ENCODE data around the gene TOMM5.

The TOMM5 gene

GRCh38 chr9:37555786-37556185 lies 36.6 kb downstream of the TOMM5 start:
- TF ChIP-seq CTCF (IDR thresholded peaks at IDR 0.05; ENCODE audit: insufficient read depth, low read depth, low read length, missing control alignments): no peak
- H3K4me3 ChIP-seq (ENCODE audit: low read depth, low read length): no peak overlapping the region
- DNase-seq (ENCODE audit: low read depth): no peak

- H3K4me3 ChIP-seq (ENCODE audit: low read depth, low read length): no peak overlapping the region
- DNase-seq (ENCODE audit: low read depth): no peak
- TF ChIP-seq CTCF (IDR thresholded peaks at IDR 0.05; ENCODE audit: insufficient read depth, low read depth, low read length, missing control alignments): no peak
These were observed 38.1 kb downstream of the TOMM5 start for GRCh38 chr9:37554318-37554717.

- TF ChIP-seq CTCF (IDR thresholded peaks at IDR 0.05; ENCODE audit: insufficient read depth, low read depth, low read length, missing control alignments): no peak
- H3K4me3 ChIP-seq (ENCODE audit: low read depth, low read length): no peak overlapping the region
- DNase-seq (ENCODE audit: low read depth): no peak
These were observed 40.5 kb downstream of the TOMM5 start for GRCh38 chr9:37551888-37552287.

- H3K4me3 ChIP-seq (ENCODE audit: low read depth, low read length): no peak overlapping the region
- TF ChIP-seq CTCF (IDR thresholded peaks at IDR 0.05; ENCODE audit: insufficient read depth, low read depth, low read length, missing control alignments): no peak
- DNase-seq (ENCODE audit: low read depth): no peak
These were observed 40.9 kb downstream of the TOMM5 start for GRCh38 chr9:37551468-37551867.

- H3K4me3 ChIP-seq (ENCODE audit: low read depth, low read length): no peak overlapping the region
- no peak for DNase-seq (ENCODE audit: low read depth)
- TF ChIP-seq CTCF (IDR thresholded peaks at IDR 0.05; ENCODE audit: insufficient read depth, low read depth, low read length, missing control alignments): no peak
These were observed 41.6 kb downstream of the TOMM5 start for GRCh38 chr9:37550781-37551180.

GRCh38 chr9:37549527-37549926 lies 42.9 kb downstream of the TOMM5 start:
- H3K4me3 ChIP-seq (ENCODE audit: low read depth, low read length): no peak overlapping the region
- TF ChIP-seq CTCF (IDR thresholded peaks at IDR 0.05; ENCODE audit: insufficient read depth, low read depth, low read length, missing control alignments): no peak
- no peak for DNase-seq (ENCODE audit: low read depth)

- no peak for TF ChIP-seq CTCF (IDR thresholded peaks at IDR 0.05; ENCODE audit: insufficient read depth, low read depth, low read length, missing control alignments)
- H3K4me3 ChIP-seq (ENCODE audit: low read depth, low read length): no peak overlapping the region
- no peak for DNase-seq (ENCODE audit: low read depth)
These were observed 45.0 kb downstream of the TOMM5 start for GRCh38 chr9:37547328-37547878.

Measured in GM12865 (cell line).